Karpas-422 (cell line): ENCODE measurements around the gene SLC17A1. TPM values are rescaled to one million over a fixed set of nuclear protein-coding genes. Genes with fewer than 3 reads are reported as not detected.

Experiments
- DNase-seq: peaks from one replicate; pipeline ENCODE4 v3.0.0-alpha.2; 2015
- H2AFZ ChIP-seq: fragments of 200-600 bp; sonication (generic); 2 replicates; pipeline ENCODE4 v1.6.1; 2014; ENCODE audit warnings: antibody characterized with exemption, low read length, mixed read lengths
- H3K27ac ChIP-seq: fragments of 200-600 bp; sonication (generic); 2 replicates; pipeline ENCODE4 v1.5.1; 2014; ENCODE audit warnings: mild to moderate bottlenecking, low read length, moderate library complexity
- H3K27me3 ChIP-seq: fragments of 200-600 bp; sonication (generic); 2 replicates; pipeline ENCODE4 v1.6.1; 2014; ENCODE audit warnings: low read length, mixed read lengths
- H3K36me3 ChIP-seq: fragments of 200-600 bp; sonication (generic); 2 replicates; pipeline ENCODE4 v1.6.1; 2014; ENCODE audit warnings: low read length, mixed read lengths; ENCODE audit not compliant: insufficient read depth
- H3K4me1 ChIP-seq: fragments of 200-600 bp; sonication (generic); 2 replicates; pipeline ENCODE4 v1.6.1; 2014; ENCODE audit warnings: mild to moderate bottlenecking, low read length, mixed read lengths
- H3K4me2 ChIP-seq: fragments of 200-600 bp; sonication (generic); 2 replicates; pipeline ENCODE4 v1.6.1; 2014; ENCODE audit warnings: low read length, low read depth, mild to moderate bottlenecking; ENCODE audit not compliant: poor library complexity, severe bottlenecking
- H3K4me3 ChIP-seq: fragments of 200-600 bp; sonication (generic); 2 replicates; pipeline ENCODE4 v1.5.1; 2014; ENCODE audit warnings: mild to moderate bottlenecking, antibody characterized with exemption, low read length, mixed read lengths
- H3K79me2 ChIP-seq: fragments of 200-600 bp; sonication (generic); 2 replicates; pipeline ENCODE4 v1.6.1; 2014; ENCODE audit warnings: mild to moderate bottlenecking, low read length, mixed read lengths
- H3K9ac ChIP-seq: fragments of 200-600 bp; sonication (generic); 2 replicates; pipeline ENCODE4 v1.6.0; 2014; ENCODE audit warnings: low read length
- H3K9me2 ChIP-seq: fragments of 200-600 bp; sonication (generic), shearing (Covaris generic); replicated peaks from 2 replicates; pipeline ENCODE4 v1.6.0; 2014; ENCODE audit warnings: mild to moderate bottlenecking, low read length, moderate library complexity; ENCODE audit not compliant: insufficient read depth
- H3K9me3 ChIP-seq: fragments of 300-700, 200-600 bp; sonication (generic); 2 replicates; pipeline ENCODE4 v1.6.1; 2014; ENCODE audit warnings: low read length, mixed read lengths
- H4K20me1 ChIP-seq: fragments of 200-600 bp; sonication (generic); 2 replicates; pipeline ENCODE4 v1.6.1; 2014; ENCODE audit warnings: mild to moderate bottlenecking, antibody characterized with exemption, low read length, low read depth; ENCODE audit not compliant: insufficient read depth
- total RNA-seq: library from RNA; depleted of rRNA; stranded (reverse); fragments of >200 nt; shearing (Covaris generic); gene quantifications from 2 replicates; pipeline ENCODE4 v1.2.3, GENCODE V29; 2014; ENCODE audit warnings: low replicate concordance

The SLC17A1 gene
- total RNA-seq, 1 experiment from 2014 or later: not detected

DNA sequence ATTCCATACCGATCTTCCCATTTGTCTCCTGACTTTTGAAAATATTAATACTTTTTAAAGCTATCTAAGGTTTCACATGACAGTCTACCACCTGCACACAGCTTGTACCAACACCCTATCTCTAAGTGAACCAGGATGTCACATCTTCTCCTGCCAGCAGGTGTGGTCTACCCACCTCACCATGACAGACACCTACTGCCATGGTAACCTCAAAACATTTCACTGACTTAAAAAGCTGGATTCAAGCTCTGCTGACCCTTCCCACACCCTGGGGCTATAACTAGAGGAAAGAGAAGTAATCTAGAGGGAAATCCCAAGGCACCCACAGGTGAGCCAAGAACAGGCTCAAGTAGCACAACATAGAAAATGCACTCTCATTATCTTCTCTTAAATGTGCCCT lies 41.0 kb upstream of the SLC17A1 start:
- Histone ChIP-seq H3K36me3 (no peaks in the 10 kb centered on the region), H3K27ac (no peak overlapping the region), H4K20me1 (no peaks in the 10 kb centered on the region), H3K4me2 (no peak overlapping the region), H3K79me2 (no peaks in the 10 kb centered on the region), H3K9ac (no peak overlapping the region), H3K9me3 (no peaks in the 10 kb centered on the region), H3K4me3 (no peak overlapping the region), H3K9me2 (no peaks in the 10 kb centered on the region), H2AFZ (no peak overlapping the region), H3K27me3 (no peaks in the 10 kb centered on the region), H3K4me1 (no peaks in the 10 kb centered on the region)
- DNase-seq: no peak

DNA sequence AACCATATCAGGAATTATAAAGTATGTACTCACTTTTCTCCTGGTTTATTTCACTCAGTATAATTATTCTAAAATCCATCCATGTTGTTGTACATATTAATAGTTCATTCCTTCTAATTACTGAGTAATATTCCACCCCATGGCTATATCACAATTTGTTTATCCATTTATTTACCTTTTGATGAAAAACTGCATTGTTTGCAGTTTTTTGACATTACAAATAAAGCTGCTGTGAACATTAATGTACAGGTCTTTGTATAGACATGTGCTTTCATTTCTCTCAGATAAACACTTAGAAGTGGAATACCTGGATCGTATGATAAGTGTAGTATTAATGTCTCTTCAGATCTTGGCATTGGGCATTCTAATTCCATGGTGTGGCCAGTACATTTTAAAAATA lies 38.0 kb upstream of the SLC17A1 start:
- Histone ChIP-seq H3K36me3 (no peaks in the 10 kb centered on the region), H3K9me3 (no peaks in the 10 kb centered on the region), H3K4me2 (no peak overlapping the region), H3K9ac (no peak overlapping the region), H3K9me2 (no peaks in the 10 kb centered on the region), H3K4me3 (no peak overlapping the region), H3K27me3 (no peaks in the 10 kb centered on the region; the same call in 1 of the 2 replicates), H3K27ac (no peak overlapping the region), H3K79me2 (no peaks in the 10 kb centered on the region), H2AFZ (no peak overlapping the region), H4K20me1 (no peaks in the 10 kb centered on the region), H3K4me1 (peaks cover 10% of the 10 kb centered on the region)
- no peak for DNase-seq

DNA sequence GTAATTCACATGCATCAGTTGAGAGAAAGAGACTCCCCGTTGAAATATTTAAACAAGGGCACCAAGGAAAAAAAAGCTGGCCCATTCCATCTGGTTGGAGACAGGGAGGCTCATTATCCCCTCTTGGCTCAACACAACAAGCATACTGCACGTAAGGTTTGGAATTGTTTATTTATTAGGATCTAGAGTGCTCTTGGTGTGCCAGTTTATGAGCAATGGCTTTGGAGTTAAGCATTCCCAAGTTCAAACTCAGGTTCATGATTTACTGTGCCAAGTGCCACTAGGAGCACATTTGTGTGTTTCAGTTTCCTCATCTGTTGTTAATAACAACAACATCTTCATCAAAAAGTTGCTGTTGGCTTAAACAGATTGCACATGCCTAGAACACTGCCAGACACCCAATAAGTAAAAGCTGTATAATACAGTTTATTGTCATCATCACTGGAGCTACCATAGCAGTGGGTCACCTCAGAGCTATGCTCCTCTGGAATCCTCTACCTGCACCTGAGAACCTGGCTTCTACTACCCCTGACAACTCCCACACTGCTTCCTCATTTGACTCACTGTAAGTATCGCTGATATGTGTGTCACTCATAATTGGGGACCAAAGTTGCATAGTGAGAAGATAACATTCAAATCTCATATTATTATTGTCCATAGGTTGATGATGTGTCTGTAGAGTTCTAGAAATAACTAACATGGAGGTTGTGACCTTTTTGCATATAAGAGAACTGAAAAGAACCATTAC lies 36.8 kb upstream of the SLC17A1 start:
- Histone ChIP-seq H3K79me2 (no peaks in the 10 kb centered on the region), H2AFZ (no peak overlapping the region), H3K9me2 (no peaks in the 10 kb centered on the region), H3K9me3 (no peaks in the 10 kb centered on the region), H3K9ac (no peak overlapping the region), H3K4me3 (no peak overlapping the region), H3K27me3 (no peaks in the 10 kb centered on the region; the same call in 1 of the 2 replicates), H3K27ac (no peak overlapping the region), H3K4me1 (peaks cover 10% of the 10 kb centered on the region), H4K20me1 (no peaks in the 10 kb centered on the region), H3K4me2 (no peak overlapping the region), H3K36me3 (no peaks in the 10 kb centered on the region)
- no peak for DNase-seq

DNA sequence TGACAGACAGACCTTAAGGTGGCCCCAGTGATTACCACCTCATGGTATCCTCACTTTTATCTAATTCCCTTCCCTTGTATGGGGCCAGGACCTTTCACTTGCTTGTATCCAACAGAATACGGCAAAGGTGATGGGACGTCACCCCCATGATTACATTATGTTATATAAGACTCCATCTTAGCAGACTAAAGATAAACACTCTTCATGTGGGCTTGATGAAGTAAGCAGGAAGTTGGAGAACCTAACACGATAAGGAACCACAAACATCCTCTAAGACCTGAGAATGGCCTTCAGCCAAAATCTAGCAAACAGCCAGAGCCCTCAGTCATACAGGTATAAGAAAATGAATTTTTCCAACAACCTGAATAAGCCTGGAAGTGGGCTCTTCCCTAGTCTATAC lies 34.2 kb upstream of the SLC17A1 start:
- H3K36me3 ChIP-seq: no peaks in the 10 kb centered on the region
- H3K4me1 ChIP-seq: peaks cover 10% of the 10 kb centered on the region
- H3K4me3 ChIP-seq: no peak overlapping the region
- H3K9me3 ChIP-seq: no peaks in the 10 kb centered on the region
- no peak for DNase-seq
- H3K27ac ChIP-seq: no peak overlapping the region
- no peaks in the 10 kb centered on the region for H3K79me2 ChIP-seq
- H2AFZ ChIP-seq: no peak overlapping the region
- H3K27me3 ChIP-seq: no peaks in the 10 kb centered on the region; the same call in 1 of the 2 replicates
- no peaks in the 10 kb centered on the region for H4K20me1 ChIP-seq
- H3K9ac ChIP-seq: no peak overlapping the region
- no peaks in the 10 kb centered on the region for H3K9me2 ChIP-seq
- no peak overlapping the region for H3K4me2 ChIP-seq

GRCh38 chr6:25863360-25863759 lies 31.5 kb upstream of the SLC17A1 start:
- Histone ChIP-seq H3K36me3 (no peaks in the 10 kb centered on the region), H3K9me2 (no peaks in the 10 kb centered on the region)

GRCh38 chr6:25862199-25862598 lies 30.3 kb upstream of the SLC17A1 start:
- Histone ChIP-seq H3K4me1 (peaks cover 10% of the 10 kb centered on the region), H3K27me3 (no peaks in the 10 kb centered on the region; the same call in 1 of the 2 replicates), H2AFZ (no peak overlapping the region), H3K79me2 (no peaks in the 10 kb centered on the region), H3K9ac (no peak overlapping the region), H3K4me2 (no peak overlapping the region), H3K4me3 (no peak overlapping the region), H4K20me1 (no peaks in the 10 kb centered on the region), H3K27ac (no peak overlapping the region), H3K9me2 (no peaks in the 10 kb centered on the region), H3K36me3 (no peaks in the 10 kb centered on the region), H3K9me3 (no peaks in the 10 kb centered on the region)
- no peak for DNase-seq

More at GRCh38 chr6:25863360-25863759, 31.5 kb upstream of the SLC17A1 start:
- Histone ChIP-seq H4K20me1 (no peaks in the 10 kb centered on the region), H3K27ac (no peak overlapping the region), H3K27me3 (no peaks in the 10 kb centered on the region; the same call in 1 of the 2 replicates), H3K4me1 (peaks cover 10% of the 10 kb centered on the region), H3K4me3 (no peak overlapping the region), H2AFZ (no peak overlapping the region), H3K9me3 (no peaks in the 10 kb centered on the region), H3K4me2 (no peak overlapping the region), H3K79me2 (no peaks in the 10 kb centered on the region), H3K9ac (no peak overlapping the region)
- no peak for DNase-seq

DNA sequence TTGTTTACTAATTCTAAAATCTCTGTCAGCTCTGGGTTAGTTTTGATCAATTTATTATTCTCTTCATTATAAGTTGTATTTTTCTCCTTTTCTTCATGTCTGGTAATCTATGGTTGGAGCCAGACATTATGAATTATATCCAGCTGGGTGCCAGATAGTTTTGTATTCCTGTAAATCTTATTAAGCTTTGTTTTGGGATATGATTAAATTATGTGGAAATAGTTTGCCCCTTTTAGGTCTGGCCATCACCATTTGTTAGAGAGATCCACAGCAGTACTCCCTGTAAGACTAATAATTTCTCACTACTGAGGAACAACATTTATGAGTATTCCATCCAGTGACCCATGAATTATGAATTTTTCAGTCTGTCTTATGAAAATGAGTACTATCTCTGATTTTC lies 20.9 kb upstream of the SLC17A1 start:
- Histone ChIP-seq H3K4me1 (no peaks in the 10 kb centered on the region), H3K9ac (no peak overlapping the region), H3K4me3 (no peak overlapping the region), H3K27me3 (no peaks in the 10 kb centered on the region), H4K20me1 (no peaks in the 10 kb centered on the region), H2AFZ (no peak overlapping the region), H3K9me3 (no peaks in the 10 kb centered on the region), H3K27ac (no peak overlapping the region), H3K79me2 (no peaks in the 10 kb centered on the region), H3K9me2 (no peaks in the 10 kb centered on the region), H3K36me3 (no peaks in the 10 kb centered on the region), H3K4me2 (no peak overlapping the region)
- DNase-seq: no peak

- no peaks in the 10 kb centered on the region for H3K27me3 ChIP-seq
- no peak overlapping the region for H3K27ac ChIP-seq
- no peaks in the 10 kb centered on the region for H4K20me1 ChIP-seq
- H3K4me2 ChIP-seq: no peak overlapping the region
- no peak overlapping the region for H3K4me3 ChIP-seq
- no peak overlapping the region for H2AFZ ChIP-seq
- no peaks in the 10 kb centered on the region for H3K9me3 ChIP-seq
- H3K4me1 ChIP-seq: no peaks in the 10 kb centered on the region
- no peak overlapping the region for H3K9ac ChIP-seq
- no peak for DNase-seq
- no peaks in the 10 kb centered on the region for H3K36me3 ChIP-seq
- H3K9me2 ChIP-seq: no peaks in the 10 kb centered on the region
- no peaks in the 10 kb centered on the region for H3K79me2 ChIP-seq
These were observed 20.1 kb upstream of the SLC17A1 start for GRCh38 chr6:25851961-25852360.
